Glutamatergic neuron (in vitro differentiated cells): Measurements from ENCODE around the gene MAPK6. TPM values are rescaled to one million over a fixed set of nuclear protein-coding genes. Genes with fewer than 3 reads are reported as not detected.
"Not testable (repeated sequence)": the region's sequence is repeated elsewhere in the genome, so short reads cannot be mapped to it uniquely, and the experiment has no call there.

ENCODE experiments used
- DNase-seq: peaks from one replicate; pipeline ENCODE4 v3.0.0; 2022
- H3K27ac Mint-ChIP-seq: one replicate; pipeline ENCODE4 v1.8.0; 2020; ENCODE audit warnings: mild to moderate bottlenecking, mixed read lengths, inconsistent platforms; ENCODE audit not compliant: unreplicated experiment
- H3K27me3 Mint-ChIP-seq: one replicate; pipeline ENCODE4 v1.8.0; 2020; ENCODE audit warnings: mild to moderate bottlenecking, moderate library complexity, mixed read lengths, inconsistent platforms; ENCODE audit not compliant: unreplicated experiment
- H3K36me3 Mint-ChIP-seq: one replicate; pipeline ENCODE4 v1.8.0; 2020; ENCODE audit warnings: mild to moderate bottlenecking, mixed read lengths, inconsistent platforms; ENCODE audit not compliant: unreplicated experiment
- H3K4me1 Mint-ChIP-seq: one replicate; pipeline ENCODE4 v1.8.0; 2020; ENCODE audit warnings: mild to moderate bottlenecking, low read depth, mixed read lengths, inconsistent platforms; ENCODE audit not compliant: unreplicated experiment
- H3K4me3 Mint-ChIP-seq: one replicate; pipeline ENCODE4 v1.8.0; 2020; ENCODE audit warnings: mild to moderate bottlenecking, mixed read lengths, inconsistent platforms; ENCODE audit not compliant: unreplicated experiment
- H3K9me3 Mint-ChIP-seq: one replicate; pipeline ENCODE4 v1.8.0; 2020; ENCODE audit warnings: mild to moderate bottlenecking, moderate library complexity, mixed read lengths, inconsistent platforms; ENCODE audit not compliant: unreplicated experiment
- total RNA-seq: library from RNA; stranded (reverse); fragmentation: NEBNext Ultra II Directional; extraction: Animal tissue kit (Norgen Biotek cat#: 25700); gene quantifications from one replicate; pipeline ENCODE4 v1.2.1, GENCODE V29; 2021; ENCODE audit not compliant: unreplicated experiment
- TF ChIP-seq, protein P1 (sequence below): fragments of 200-600 bp; sonication (generic); IDR thresholded peaks from one replicate; pipeline ENCODE4 v1.5.0; 2021; ENCODE audit not compliant: partially characterized antibody, unreplicated experiment

Gene MAPK6
- total RNA-seq, 1 donor from 2014 or later, result 109 TPM

DNA sequence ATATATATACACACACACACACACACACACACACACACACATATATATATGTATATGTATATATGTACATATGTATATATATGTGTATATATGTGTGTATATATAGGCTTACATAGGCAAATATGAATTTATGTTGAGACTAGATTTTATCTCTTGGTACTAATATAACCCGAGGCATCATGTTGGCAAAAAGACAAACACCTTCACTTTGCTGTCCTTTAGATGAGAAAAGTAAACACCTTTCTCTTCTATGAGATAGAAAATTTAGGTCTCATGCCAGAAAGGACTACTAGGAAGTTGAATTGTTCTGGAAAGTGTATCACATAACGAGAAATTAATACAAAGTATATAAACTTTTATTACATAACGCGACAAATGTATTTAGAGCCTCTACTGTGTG, 27.9 kb upstream of the MAPK6 start:
- H3K27ac Mint-ChIP-seq, result no peak overlapping the region
- no peak overlapping the region for H3K4me3 Mint-ChIP-seq
- H3K4me1 Mint-ChIP-seq, result no peaks in the 10 kb centered on the region

DNA sequence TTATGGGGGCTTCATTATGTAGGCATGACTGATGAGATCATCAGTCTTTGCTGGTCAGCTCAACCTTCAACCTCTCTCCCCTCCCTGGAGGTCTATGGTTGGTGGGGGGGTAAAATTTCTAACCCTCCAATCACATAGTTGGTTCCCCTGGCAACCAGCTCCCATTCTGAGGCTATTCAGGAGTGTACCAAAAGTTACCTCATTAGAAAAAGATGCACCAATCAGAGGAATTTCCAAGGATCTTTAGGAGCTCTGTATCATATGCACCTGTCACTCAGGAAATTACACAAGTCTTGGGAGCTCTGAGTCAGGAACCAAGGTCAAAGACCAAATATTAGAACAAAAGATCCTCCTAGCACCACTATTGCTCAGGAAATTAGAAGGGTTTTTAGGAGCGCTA, 26.1 kb upstream of the MAPK6 start:
- no peaks in the 10 kb centered on the region for H3K4me1 Mint-ChIP-seq
- TF ChIP-seq, protein P1, sequence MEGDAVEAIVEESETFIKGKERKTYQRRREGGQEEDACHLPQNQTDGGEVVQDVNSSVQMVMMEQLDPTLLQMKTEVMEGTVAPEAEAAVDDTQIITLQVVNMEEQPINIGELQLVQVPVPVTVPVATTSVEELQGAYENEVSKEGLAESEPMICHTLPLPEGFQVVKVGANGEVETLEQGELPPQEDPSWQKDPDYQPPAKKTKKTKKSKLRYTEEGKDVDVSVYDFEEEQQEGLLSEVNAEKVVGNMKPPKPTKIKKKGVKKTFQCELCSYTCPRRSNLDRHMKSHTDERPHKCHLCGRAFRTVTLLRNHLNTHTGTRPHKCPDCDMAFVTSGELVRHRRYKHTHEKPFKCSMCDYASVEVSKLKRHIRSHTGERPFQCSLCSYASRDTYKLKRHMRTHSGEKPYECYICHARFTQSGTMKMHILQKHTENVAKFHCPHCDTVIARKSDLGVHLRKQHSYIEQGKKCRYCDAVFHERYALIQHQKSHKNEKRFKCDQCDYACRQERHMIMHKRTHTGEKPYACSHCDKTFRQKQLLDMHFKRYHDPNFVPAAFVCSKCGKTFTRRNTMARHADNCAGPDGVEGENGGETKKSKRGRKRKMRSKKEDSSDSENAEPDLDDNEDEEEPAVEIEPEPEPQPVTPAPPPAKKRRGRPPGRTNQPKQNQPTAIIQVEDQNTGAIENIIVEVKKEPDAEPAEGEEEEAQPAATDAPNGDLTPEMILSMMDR, result no peak
- H3K27me3 Mint-ChIP-seq, result peaks cover 2% of the 10 kb centered on the region
- no peak overlapping the region for H3K4me3 Mint-ChIP-seq
- H3K36me3 Mint-ChIP-seq, result no peaks in the 10 kb centered on the region
- H3K27ac Mint-ChIP-seq, result no peak overlapping the region
- no peak for DNase-seq
- no peaks in the 10 kb centered on the region for H3K9me3 Mint-ChIP-seq

More for the DNA sequence above, 27.9 kb upstream of the MAPK6 start:
- DNase-seq, result no peak
- Mint-ChIP-seq H3K9me3 (no peaks in the 10 kb centered on the region), H3K36me3 (no peaks in the 10 kb centered on the region), H3K27me3 (peaks cover 2% of the 10 kb centered on the region)
- TF ChIP-seq, protein P1, result no peak

DNA sequence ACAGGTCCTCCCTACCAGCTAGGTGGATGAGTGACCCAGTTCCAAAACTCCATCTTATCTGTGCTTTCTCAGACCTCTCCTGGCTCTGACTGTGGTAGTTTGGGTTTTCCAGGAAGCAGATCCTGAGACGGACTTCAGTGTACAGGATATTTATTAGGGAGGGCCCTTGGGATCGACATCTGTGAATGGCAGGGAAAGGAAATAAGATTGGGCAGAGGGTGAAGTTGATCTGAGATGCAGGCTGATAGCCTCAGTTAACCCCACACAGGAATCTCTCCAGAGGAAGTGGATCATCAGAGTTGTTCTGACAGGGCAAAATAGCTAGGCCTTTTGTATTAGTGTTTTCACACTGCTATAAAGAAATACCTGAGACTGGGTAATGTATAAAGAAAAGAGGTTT, 16.7 kb upstream of the MAPK6 start:
- TF ChIP-seq, protein P1, result no peak
- H3K4me1 Mint-ChIP-seq, result no peaks in the 10 kb centered on the region
- no peaks in the 10 kb centered on the region for H3K9me3 Mint-ChIP-seq
- H3K27ac Mint-ChIP-seq, result no peak overlapping the region
- no peak for DNase-seq
- peaks cover 4% of the 10 kb centered on the region for H3K36me3 Mint-ChIP-seq
- no peaks in the 10 kb centered on the region for H3K27me3 Mint-ChIP-seq
- H3K4me3 Mint-ChIP-seq, result no peak overlapping the region

DNA sequence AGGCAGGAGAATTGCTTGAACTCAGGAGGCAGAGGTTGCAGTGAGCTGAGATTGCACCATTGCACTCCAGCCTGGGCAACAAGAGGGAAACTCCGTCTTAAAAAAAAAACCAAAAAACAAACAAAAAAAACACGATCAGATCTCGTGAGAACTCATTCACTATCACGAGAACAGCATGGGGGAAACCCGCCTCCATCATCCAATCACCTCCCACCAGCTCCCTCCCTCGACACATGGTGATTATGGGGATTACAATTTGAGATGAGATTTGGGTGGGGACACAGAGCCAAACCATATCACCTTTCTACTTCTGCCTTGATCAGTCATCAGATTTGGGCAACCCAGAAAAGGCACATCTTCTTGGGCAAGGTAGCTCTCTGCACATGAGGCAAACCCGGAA, 15.9 kb upstream of the MAPK6 start:
- not testable (repeated sequence) for H3K9me3 Mint-ChIP-seq, DNase-seq, H3K27ac Mint-ChIP-seq, H3K27me3 Mint-ChIP-seq, H3K4me1 Mint-ChIP-seq, H3K36me3 Mint-ChIP-seq, H3K4me3 Mint-ChIP-seq

DNA sequence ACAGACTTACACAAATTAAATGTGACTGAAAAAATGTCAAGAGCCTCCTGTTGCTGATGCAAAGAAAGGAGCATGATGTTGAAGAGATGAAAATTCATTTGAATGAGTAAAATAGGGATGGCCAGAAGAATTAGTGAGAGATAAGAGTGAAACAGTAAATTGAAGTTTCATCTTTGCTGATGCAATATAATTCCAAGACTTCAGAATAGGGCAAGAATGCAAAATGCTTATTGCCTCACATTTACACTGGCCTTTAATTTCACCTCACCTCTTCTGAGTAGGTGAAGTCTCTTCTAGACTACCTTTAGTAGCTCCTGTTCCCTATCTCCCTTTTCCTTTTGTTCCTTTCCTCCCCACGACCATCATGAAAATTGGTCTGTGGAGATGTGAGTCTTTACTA, 15.3 kb upstream of the MAPK6 start:
- Mint-ChIP-seq H3K36me3 (peaks cover 4% of the 10 kb centered on the region), H3K4me1 (no peaks in the 10 kb centered on the region), H3K9me3 (no peaks in the 10 kb centered on the region), H3K27ac (no peak overlapping the region), H3K27me3 (peaks cover 4% of the 10 kb centered on the region), H3K4me3 (no peak overlapping the region)
- no peak for DNase-seq
- TF ChIP-seq, protein P1, result no peak

DNA sequence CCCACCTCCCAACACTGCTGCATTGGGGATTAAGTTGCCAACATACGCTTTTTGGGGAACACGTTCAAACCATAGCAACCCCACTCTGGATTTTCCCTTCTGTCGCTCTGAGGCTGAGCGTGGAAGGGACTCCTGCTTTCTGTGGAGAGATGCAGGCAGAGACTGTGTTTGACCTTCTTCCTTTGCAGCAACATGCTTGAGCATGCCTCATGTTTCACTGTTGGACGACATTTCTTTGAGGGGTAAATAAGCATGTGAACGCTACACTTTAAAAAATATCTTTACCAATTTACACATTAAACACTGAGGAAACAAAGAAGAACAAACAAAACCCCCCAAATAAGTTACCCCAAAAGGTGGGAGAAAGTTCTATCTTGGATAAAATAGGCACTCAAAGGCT, 14.2 kb upstream of the MAPK6 start:
- H3K4me1 Mint-ChIP-seq, result no peaks in the 10 kb centered on the region
- peaks cover 4% of the 10 kb centered on the region for H3K36me3 Mint-ChIP-seq
- no peak overlapping the region for H3K4me3 Mint-ChIP-seq
- no peak overlapping the region for H3K27ac Mint-ChIP-seq
- DNase-seq, result no peak
- TF ChIP-seq, protein P1, result no peak
- peaks cover 6% of the 10 kb centered on the region for H3K27me3 Mint-ChIP-seq
- no peaks in the 10 kb centered on the region for H3K9me3 Mint-ChIP-seq
